Motor neuron (in vitro differentiated cells): ENCODE results near the gene ZNF175. TPM values are rescaled to one million over a fixed set of nuclear protein-coding genes. Genes with fewer than 3 reads are reported as not detected.
A peak's percentile ranks its signal among the peaks of the same experiment; 100 is the strongest.

Experiments
- ATAC-seq, 8 experiments: fragments of 200-7000 bp; cut with Tn5 transposase; replicated peaks in 6 of 8; 2 replicates each; pipeline ENCODE4 v1.8.0; 2021; ENCODE audit warnings: mild to moderate bottlenecking in 8 of 8, moderate library complexity in 8 of 8
- H3K27ac ChIP-seq, 2 donors: fragments of 250-450 bp; sonication (Bioruptor Pico); 2 replicates each; pipeline ENCODE4 v1.9.0; 2021; ENCODE audit warnings: antibody characterized with exemption in 2 of 2, mild to moderate bottlenecking in 2 of 2, moderate library complexity in 1 of 2
- H3K4me1 ChIP-seq, 2 donors: fragments of 250-450 bp; sonication (Bioruptor Pico); replicated peaks in 1 of 2; 2 replicates each; pipeline ENCODE4 v1.6.1; 2021; ENCODE audit warnings: antibody characterized with exemption in 2 of 2, mild to moderate bottlenecking in 2 of 2, moderate library complexity in 1 of 2
- H3K4me3 ChIP-seq, 5 donors: fragments of 250-450 bp; sonication (Bioruptor Pico); 2 replicates each; pipeline ENCODE4 v1.9.0; 2021; ENCODE audit warnings: antibody characterized with exemption in 5 of 5, mild to moderate bottlenecking in 5 of 5, moderate library complexity in 4 of 5
- WGBS, 10 experiments: fragments of 450-650 bp; shearing (Covaris generic); methylation state at CpG; one replicate each; pipeline ENCODE4 v1.0.0; 2022; 5-methylcytosine and 5-hydroxymethylcytosine counted together
- in situ Hi-C, 9 experiments: fragments of 400-800 bp; cut with MboI; loops; one replicate each; pipeline ENCODE4 v1.15.0; 2021; ENCODE audit warnings: low sequenced_read_pairs in 9 of 9, low pct_unique_long_range_greater_than_20kb in 2 of 9; ENCODE audit not compliant: unreplicated experiment in 9 of 9
- total RNA-seq, 8 experiments: library from RNA; unstranded; fragments of 300-600 nt; gene quantifications; 2 replicates each; pipeline versions ENCODE4 v1.2.3 to v1.2.4, GENCODE V29; 2022

ZNF175 gene
- total RNA-seq, 8 experiments from 2014 or later = 3.0 to 9.5 (median 6.0) TPM

- 0 to 69% (median 42%) methylated on average over 1 to 5 of the region's 5 CpGs; no CpG with 5 or more reads in 3 of the 10 experiments for WGBS, 10 experiments
- no peak overlapping the region for H3K27ac ChIP-seq
- no peaks in the 10 kb centered on the region for H3K4me1 ChIP-seq
- in situ Hi-C loops = no loop called here
- ATAC-seq = no peak
- H3K4me3 ChIP-seq = no peak overlapping the region
Measured at GRCh38 chr19:51632126-51632525, 61.0 kb downstream of the ZNF175 start.

GRCh38 chr19:51637362-51637978 is 66.4 kb downstream of the ZNF175 start:
- no peak overlapping the region for H3K27ac ChIP-seq
- in situ Hi-C loops = no loop called here
- ATAC-seq = no peak
- no peak overlapping the region for H3K4me3 ChIP-seq
- H3K4me1 ChIP-seq = no peaks in the 10 kb centered on the region
- 0 to 18% (median 8%) methylated on average over 1 to 5 of the region's 5 CpGs; no CpG with 5 or more reads in 3 of the 10 experiments for WGBS, 10 experiments

GRCh38 chr19:51639916-51640315 is 68.8 kb downstream of the ZNF175 start:
- WGBS, 10 experiments = 9 to 49% (median 25%) methylated on average over 1 to 4 of the region's 4 CpGs; no CpG with 5 or more reads in 1 of the 10 experiments
- Histone ChIP-seq H3K27ac (no peak overlapping the region), H3K4me3 (no peak overlapping the region), H3K4me1 (no peaks in the 10 kb centered on the region)
- no peak for ATAC-seq
- in situ Hi-C loops = no loop called here

- no peaks in the 10 kb centered on the region for H3K4me1 ChIP-seq
- in situ Hi-C loops = no loop called here
- H3K27ac ChIP-seq = no peak overlapping the region
- peak in 1 of 8 experiments; percentile 57 for ATAC-seq
- 0 to 80% (median 60%) methylated on average over 1 to 3 of the region's 3 CpGs; no CpG with 5 or more reads in 5 of the 10 experiments for WGBS, 10 experiments
- no peak overlapping the region for H3K4me3 ChIP-seq
Measured at GRCh38 chr19:51640386-51640785, 69.3 kb downstream of the ZNF175 start.

GRCh38 chr19:51641648-51642047 is 70.6 kb downstream of the ZNF175 start:
- H3K4me1 ChIP-seq = no peaks in the 10 kb centered on the region
- no peak for ATAC-seq
- in situ Hi-C loops = no loop called here
- no peak overlapping the region for H3K4me3 ChIP-seq
- no peak overlapping the region for H3K27ac ChIP-seq

Other genes starting within 250 kb of the ZNF175 start
- gene VSIG10L, start 229.1 kb upstream of the ZNF175 start, total RNA-seq = 1 to 10 TPM; 1.3 to 5.2 (median 2.2) TPM
- 100 to 1,000 TPM in 7 of 8 experiments, 10 to 100 TPM in 1; 64.7 to 217 (median 144) TPM for gene ETFB, start 204.9 kb upstream of the ZNF175 start, total RNA-seq
- gene CLDND2, start 202.3 kb upstream of the ZNF175 start, total RNA-seq = 1 to 10 TPM in 7 of 8 experiments, under 1 TPM in 1; 0.36 to 4.1 (median 2.4) TPM
- gene NKG7, start 198.6 kb upstream of the ZNF175 start, total RNA-seq = under 1 TPM in 1 of 8 experiments, not detected in 7; 0.27 TPM
- under 1 TPM in 1 of 8 experiments, not detected in 7; 0.38 TPM for gene LIM2, start 183.3 kb upstream of the ZNF175 start, total RNA-seq
- 1 to 10 TPM in 2 of 8 experiments, under 1 TPM in 4, not detected in 2; 0.14 to 1.2 (median 0.58) TPM for gene C19orf84, start 180.7 kb upstream of the ZNF175 start, total RNA-seq
- 1 to 10 TPM in 1 of 8 experiments, under 1 TPM in 5, not detected in 2; 0.05 to 1.2 (median 0.71) TPM for gene SIGLEC10, start 153.6 kb upstream of the ZNF175 start, total RNA-seq
- under 1 TPM in 2 of 8 experiments, not detected in 6; 0.47 to 0.51 TPM for gene SIGLEC8, start 112.8 kb upstream of the ZNF175 start, total RNA-seq
- not detected for gene CEACAM18, start 92.7 kb upstream of the ZNF175 start, total RNA-seq
- gene SIGLEC12, start 69.5 kb upstream of the ZNF175 start, total RNA-seq = under 1 TPM in 2 of 8 experiments, not detected in 6; 0.08 to 0.19 TPM
- gene SIGLEC6, start 39.6 kb upstream of the ZNF175 start, total RNA-seq = not detected
- gene SIGLEC5, start 59.1 kb downstream of the ZNF175 start, total RNA-seq = not detected
- gene SIGLEC14, start 75.5 kb downstream of the ZNF175 start, total RNA-seq = under 1 TPM in 1 of 8 experiments, not detected in 7; 0.24 TPM
- gene SPACA6, start 122.0 kb downstream of the ZNF175 start, total RNA-seq = 10 to 100 TPM in 4 of 8 experiments, 1 to 10 TPM in 4; 2.6 to 41.8 (median 9.5) TPM
- 10 to 100 TPM in 1 of 8 experiments, 1 to 10 TPM in 2, under 1 TPM in 3, not detected in 2; 0.22 to 23.8 (median 1.7) TPM for gene HAS1, start 152.7 kb downstream of the ZNF175 start, total RNA-seq
- under 1 TPM in 3 of 8 experiments, not detected in 5; 0.36 to 0.97 (median 0.43) TPM for gene FPR1, start 180.6 kb downstream of the ZNF175 start, total RNA-seq
- gene FPR2, start 189.9 kb downstream of the ZNF175 start, total RNA-seq = under 1 TPM in 3 of 8 experiments, not detected in 5; 0.15 to 0.33 (median 0.21) TPM
- under 1 TPM in 6 of 8 experiments, not detected in 2; 0.05 to 0.64 (median 0.21) TPM for gene FPR3, start 223.9 kb downstream of the ZNF175 start, total RNA-seq